Renal cortex interstitium (tissue), 11 donors: Measurements from ENCODE around the gene NLRP7. TPM values are rescaled to one million over a fixed set of nuclear protein-coding genes. Genes with fewer than 3 reads are reported as not detected.
"Not testable (repeated sequence)": the region's sequence is repeated elsewhere in the genome, so short reads cannot be mapped to it uniquely, and the experiment has no call there.

Source experiments
- DNase-seq, 11 donors: peaks; one replicate each; pipeline ENCODE4 v3.0.0-alpha.2; 2013; ENCODE audit warnings: low read depth in 9 of 11, low spot score in 4 of 11; ENCODE audit errors: extremely low read depth in 1 of 11
- polyA plus RNA-seq, 3 donors: library from polyadenylated mRNA; unstranded; fragments of 120-200 nt; gene quantifications; one replicate each; pipeline ENCODE4 v1.2.1, GENCODE V29; 2013; ENCODE audit not compliant: insufficient read length in 3 of 3

Gene NLRP7
- polyA plus RNA-seq, 3 donors = not detected

- DNase-seq = no peak
Observed at GRCh38 chr19:54937926-54938325, 9.4 kb downstream of the NLRP7 start.

GRCh38 chr19:54928299-54928698, 19.0 kb downstream of the NLRP7 start:
- DNase-seq = no peak

GRCh38 chr19:54923276-54923675, 24.1 kb downstream of the NLRP7 start:
- DNase-seq = no peak

DNA sequence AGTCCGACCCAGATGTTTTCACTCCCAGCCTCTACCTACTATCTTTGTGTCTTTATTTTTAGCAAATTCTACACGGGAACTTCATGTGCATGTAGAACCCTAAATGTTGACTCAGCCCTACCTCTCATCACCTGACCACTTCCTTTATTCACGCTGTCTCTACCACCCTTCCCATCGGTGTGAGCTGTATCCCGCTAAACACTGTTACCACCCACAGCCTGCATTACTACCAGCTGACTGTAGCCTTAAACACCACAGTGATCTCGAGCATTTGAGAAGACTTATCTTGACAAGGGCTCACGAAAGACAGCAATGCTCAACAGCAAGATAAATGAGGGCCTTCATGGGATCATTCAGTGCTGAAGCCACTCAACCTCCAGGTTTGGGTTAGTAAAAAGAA, 26.2 kb downstream of the NLRP7 start:
- no peak for DNase-seq

- DNase-seq = peak in 2 of 11 donors; percentile 4 to 14
Observed at GRCh38 chr19:54919646-54920563, 27.4 kb downstream of the NLRP7 start.

GRCh38 chr19:54918499-54918898, 28.8 kb downstream of the NLRP7 start:
- no peak for DNase-seq

GRCh38 chr19:54916822-54917221, 30.5 kb downstream of the NLRP7 start:
- DNase-seq = no peak

- not testable (repeated sequence) for DNase-seq
Observed at GRCh38 chr19:54907899-54908298, 39.4 kb downstream of the NLRP7 start.

DNA sequence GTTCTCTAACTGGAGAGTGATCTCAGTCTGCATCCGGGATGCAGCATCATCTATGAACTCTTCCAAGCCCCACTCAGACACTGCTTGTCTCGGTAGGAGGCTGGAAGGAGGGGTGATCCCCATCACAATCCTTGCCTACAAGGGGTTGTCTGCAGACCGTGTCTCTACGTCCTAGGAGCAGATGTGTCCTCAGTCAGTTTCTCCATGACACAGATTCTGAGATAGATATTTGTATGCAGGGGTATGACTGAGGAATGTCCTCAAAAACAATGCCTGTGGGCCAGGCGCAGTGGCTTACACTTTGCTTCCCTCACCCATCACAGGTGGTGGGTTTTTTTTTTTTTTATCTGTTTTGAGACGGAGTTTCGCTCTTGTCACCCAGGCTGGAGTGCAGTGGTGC, 40.5 kb downstream of the NLRP7 start:
- no peak for DNase-seq

GRCh38 chr19:54905803-54906511, 41.4 kb downstream of the NLRP7 start, which contains the start of gene NCR1:
Gene NCR1, plus strand, starts transcription at chr19:54906148. Its CDS starts 40 bp downstream, at chr19:54906188.
- DNase-seq = peak in 1 of 11 donors; percentile 3

DNA sequence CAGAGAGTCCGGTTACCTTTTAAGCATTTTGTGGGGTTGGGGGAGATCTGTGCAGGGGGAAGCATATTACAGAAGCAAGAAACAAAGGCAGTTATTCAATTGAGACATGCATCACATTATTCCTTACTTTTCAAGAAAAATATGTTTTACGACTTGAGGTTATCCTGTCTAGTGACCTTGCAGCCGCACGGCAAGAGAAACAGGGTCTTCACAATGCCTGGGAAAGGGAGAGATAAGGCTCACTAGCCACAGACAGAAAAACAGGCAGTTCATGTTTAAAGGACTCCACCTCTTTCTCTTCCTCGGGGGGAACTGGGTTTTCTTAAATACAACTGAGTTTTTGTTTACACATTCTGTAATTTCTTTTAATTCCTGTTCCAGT, 41.9 kb downstream of the NLRP7 start:
- no peak for DNase-seq

DNA sequence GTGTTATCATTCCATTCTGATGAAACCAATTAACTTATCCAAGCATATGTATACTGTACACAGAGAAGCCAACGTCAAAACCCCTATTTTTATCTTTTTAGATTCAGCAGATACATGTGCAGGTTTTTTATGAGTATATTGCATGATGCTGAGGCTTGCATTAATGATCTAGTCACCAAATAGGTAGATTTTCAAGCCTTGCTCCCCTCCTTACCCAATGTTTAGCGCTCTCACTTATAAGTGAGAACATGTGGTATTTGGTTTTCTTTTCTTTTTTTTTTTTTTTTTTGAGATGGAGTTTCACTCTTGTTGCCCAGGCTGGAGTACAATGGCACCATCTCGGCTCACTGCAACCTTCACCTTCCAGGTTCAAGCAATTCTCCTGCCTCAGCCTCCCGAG, 43.1 kb downstream of the NLRP7 start:
- not testable (repeated sequence) for DNase-seq

DNA sequence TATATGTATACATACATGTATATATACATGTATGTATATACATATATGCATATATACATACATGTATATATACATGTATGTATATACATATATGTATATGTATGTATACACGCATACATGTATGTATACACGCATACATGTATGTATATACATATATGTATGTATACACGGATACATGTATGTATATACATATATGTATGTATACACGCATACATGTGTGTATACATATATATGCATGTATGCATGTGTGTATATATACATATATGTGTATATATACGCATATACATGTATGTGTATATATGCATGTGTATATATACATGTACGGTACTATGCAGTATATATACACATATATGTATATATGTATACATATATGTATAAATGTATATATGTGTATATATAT, 44.0 kb downstream of the NLRP7 start:
- no peak for DNase-seq

DNA sequence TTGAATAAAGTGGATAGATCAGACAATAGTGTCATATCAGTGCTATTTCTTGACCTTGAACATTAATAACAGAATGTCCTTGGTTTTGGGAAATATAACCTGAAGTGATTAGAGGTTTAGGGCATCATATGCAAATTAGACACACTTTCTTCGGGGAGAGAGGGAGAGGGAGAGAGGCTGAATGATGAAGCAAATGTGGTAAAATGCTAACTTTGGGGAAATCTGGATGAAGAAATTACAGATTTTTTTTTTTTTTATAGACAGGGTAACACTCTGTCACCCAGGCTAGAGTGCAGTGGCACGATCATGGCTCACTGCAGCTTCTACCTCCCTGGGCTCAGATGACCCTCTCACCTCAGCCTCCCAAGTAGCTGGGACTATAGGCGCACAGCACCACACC, 45.3 kb downstream of the NLRP7 start:
- DNase-seq = no peak

DNA sequence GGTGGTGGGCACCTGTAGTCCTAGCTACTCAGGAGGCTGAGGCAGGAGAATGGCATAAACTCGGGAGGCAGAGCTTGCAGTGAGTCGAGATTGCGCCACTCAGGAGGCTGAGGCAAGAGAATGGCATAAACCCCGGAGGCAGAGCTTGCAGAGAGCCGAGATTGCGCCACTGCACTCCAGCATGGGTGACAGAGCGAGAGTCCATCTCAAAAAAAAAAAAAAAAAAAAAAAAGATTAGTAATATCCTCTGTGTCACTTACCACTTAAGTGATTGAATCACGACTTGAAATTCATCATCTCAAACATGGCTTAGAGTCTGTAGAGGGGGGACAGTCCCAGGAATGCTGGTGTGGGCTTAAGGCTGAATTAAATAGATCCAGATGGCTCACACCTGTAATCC, 46.2 kb downstream of the NLRP7 start:
- not testable (repeated sequence) for DNase-seq

- not testable (repeated sequence) for DNase-seq
Observed at GRCh38 chr19:54899646-54900045, 47.7 kb downstream of the NLRP7 start.

DNA sequence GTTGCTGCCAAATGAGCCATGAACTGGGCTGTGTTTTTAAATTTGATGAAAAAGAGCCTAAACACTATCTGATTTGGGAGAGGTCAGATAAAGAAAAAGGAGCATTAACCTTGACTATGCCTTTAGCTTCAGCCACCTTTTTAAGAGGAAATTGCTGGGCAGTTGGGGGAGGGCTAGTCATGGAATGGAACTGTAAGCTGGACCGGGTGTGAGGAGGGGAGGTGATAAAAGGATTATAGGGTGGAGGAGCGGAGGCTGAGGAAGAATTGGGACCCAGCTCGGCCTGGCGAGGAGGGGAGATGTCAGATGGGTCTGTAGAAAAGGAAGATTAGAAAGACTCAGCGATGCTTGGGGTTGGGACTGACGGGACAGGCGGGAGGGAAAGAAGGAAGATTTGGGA, 48.6 kb downstream of the NLRP7 start:
- not testable (repeated sequence) for DNase-seq

- DNase-seq = no peak
Observed at GRCh38 chr19:54896036-54896435, 51.3 kb downstream of the NLRP7 start.

- not testable (repeated sequence) for DNase-seq
Observed at GRCh38 chr19:54894106-54894505, 53.2 kb downstream of the NLRP7 start.

GRCh38 chr19:54893406-54893805, 53.9 kb downstream of the NLRP7 start:
- no peak for DNase-seq
